ENCODE results near the gene AMOT.

- TF ChIP-seq, protein P1, sequence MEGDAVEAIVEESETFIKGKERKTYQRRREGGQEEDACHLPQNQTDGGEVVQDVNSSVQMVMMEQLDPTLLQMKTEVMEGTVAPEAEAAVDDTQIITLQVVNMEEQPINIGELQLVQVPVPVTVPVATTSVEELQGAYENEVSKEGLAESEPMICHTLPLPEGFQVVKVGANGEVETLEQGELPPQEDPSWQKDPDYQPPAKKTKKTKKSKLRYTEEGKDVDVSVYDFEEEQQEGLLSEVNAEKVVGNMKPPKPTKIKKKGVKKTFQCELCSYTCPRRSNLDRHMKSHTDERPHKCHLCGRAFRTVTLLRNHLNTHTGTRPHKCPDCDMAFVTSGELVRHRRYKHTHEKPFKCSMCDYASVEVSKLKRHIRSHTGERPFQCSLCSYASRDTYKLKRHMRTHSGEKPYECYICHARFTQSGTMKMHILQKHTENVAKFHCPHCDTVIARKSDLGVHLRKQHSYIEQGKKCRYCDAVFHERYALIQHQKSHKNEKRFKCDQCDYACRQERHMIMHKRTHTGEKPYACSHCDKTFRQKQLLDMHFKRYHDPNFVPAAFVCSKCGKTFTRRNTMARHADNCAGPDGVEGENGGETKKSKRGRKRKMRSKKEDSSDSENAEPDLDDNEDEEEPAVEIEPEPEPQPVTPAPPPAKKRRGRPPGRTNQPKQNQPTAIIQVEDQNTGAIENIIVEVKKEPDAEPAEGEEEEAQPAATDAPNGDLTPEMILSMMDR (IDR thresholded peaks at IDR 0.05; ENCODE audit: low read depth, low read length, missing input control) = no peak
- TF ChIP-seq JUND (IDR thresholded peaks at IDR 0.05) = no peak
- TF ChIP-seq ATF3 (IDR thresholded peaks at IDR 0.05) = no peak
- no peak for TF ChIP-seq YY1 (IDR thresholded peaks at IDR 0.05)
- no peak for TF ChIP-seq TAF1 (conservative IDR thresholded peaks at IDR 0.05)
- no peak for TF ChIP-seq FOXA1 (IDR thresholded peaks at IDR 0.05)
- TF ChIP-seq REST (IDR thresholded peaks at IDR 0.05) = no peak
Measured at GRCh38 chrX:112841820-112842157, 1.2 kb upstream of the AMOT start.

Measured in liver (tissue), 3 donors.